ENCODE measurements around the gene DISC1.

DNA sequence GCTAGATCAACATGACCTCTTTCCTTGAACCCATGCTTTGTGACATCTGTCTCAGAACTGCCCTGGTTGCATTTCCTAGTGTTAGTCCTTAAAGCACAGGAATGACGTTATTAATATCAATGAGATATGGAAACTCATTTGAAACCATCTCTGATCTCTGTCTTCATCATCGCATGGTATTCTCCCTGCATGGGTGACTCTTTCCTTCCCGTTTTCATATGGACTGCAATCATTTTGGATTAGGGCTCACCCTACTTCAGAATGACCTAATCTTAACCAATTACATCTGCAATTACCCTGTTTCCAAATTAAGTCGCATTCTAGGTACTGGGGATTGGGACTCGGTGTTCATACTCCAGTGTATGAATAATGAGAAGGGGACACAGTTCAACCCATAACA is 41.7 kb upstream of the DISC1 start:
- TF ChIP-seq, protein P1, sequence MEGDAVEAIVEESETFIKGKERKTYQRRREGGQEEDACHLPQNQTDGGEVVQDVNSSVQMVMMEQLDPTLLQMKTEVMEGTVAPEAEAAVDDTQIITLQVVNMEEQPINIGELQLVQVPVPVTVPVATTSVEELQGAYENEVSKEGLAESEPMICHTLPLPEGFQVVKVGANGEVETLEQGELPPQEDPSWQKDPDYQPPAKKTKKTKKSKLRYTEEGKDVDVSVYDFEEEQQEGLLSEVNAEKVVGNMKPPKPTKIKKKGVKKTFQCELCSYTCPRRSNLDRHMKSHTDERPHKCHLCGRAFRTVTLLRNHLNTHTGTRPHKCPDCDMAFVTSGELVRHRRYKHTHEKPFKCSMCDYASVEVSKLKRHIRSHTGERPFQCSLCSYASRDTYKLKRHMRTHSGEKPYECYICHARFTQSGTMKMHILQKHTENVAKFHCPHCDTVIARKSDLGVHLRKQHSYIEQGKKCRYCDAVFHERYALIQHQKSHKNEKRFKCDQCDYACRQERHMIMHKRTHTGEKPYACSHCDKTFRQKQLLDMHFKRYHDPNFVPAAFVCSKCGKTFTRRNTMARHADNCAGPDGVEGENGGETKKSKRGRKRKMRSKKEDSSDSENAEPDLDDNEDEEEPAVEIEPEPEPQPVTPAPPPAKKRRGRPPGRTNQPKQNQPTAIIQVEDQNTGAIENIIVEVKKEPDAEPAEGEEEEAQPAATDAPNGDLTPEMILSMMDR (IDR thresholded peaks at IDR 0.05; ENCODE audit: insufficient read depth, low read length): no peak
- TF ChIP-seq POLR2AphosphoS5 (IDR thresholded peaks at IDR 0.05; ENCODE audit: low read depth): no peak
- TF ChIP-seq, protein P2, sequence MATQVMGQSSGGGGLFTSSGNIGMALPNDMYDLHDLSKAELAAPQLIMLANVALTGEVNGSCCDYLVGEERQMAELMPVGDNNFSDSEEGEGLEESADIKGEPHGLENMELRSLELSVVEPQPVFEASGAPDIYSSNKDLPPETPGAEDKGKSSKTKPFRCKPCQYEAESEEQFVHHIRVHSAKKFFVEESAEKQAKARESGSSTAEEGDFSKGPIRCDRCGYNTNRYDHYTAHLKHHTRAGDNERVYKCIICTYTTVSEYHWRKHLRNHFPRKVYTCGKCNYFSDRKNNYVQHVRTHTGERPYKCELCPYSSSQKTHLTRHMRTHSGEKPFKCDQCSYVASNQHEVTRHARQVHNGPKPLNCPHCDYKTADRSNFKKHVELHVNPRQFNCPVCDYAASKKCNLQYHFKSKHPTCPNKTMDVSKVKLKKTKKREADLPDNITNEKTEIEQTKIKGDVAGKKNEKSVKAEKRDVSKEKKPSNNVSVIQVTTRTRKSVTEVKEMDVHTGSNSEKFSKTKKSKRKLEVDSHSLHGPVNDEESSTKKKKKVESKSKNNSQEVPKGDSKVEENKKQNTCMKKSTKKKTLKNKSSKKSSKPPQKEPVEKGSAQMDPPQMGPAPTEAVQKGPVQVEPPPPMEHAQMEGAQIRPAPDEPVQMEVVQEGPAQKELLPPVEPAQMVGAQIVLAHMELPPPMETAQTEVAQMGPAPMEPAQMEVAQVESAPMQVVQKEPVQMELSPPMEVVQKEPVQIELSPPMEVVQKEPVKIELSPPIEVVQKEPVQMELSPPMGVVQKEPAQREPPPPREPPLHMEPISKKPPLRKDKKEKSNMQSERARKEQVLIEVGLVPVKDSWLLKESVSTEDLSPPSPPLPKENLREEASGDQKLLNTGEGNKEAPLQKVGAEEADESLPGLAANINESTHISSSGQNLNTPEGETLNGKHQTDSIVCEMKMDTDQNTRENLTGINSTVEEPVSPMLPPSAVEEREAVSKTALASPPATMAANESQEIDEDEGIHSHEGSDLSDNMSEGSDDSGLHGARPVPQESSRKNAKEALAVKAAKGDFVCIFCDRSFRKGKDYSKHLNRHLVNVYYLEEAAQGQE (IDR thresholded peaks at IDR 0.05; ENCODE audit: insufficient replicate concordance, low read depth): no peak
- TF ChIP-seq GABPA (IDR thresholded peaks at IDR 0.05; ENCODE audit: low read depth): no peak

Data from HL-60 (cell line).